ENCODE data around the gene RUNX1.

The RUNX1 gene

DNA sequence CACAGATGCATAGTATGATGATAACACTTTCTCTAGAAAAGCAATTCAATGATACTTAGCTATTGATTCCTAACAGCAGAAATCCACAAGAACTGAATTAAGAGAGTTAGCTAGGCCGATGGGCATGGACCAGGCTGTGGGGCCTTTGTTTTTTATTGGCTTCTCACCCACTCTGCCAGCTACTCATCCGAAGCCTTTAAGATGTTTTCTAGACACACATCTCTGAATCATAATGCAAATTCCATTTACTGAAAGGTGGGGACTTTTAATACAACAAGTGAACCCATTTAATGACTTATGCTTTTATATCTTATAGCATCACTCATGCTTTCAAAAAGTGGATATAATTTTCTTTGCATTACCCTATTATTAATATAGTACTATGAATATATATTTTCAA, 170.2 kb downstream of the RUNX1 start:
- Histone ChIP-seq H3K36me3 (replicated peaks; ENCODE audit: low read depth, low read length) (peaks cover 71% of the 10 kb centered on the region), H3K27me3 (ENCODE audit: low read depth, low read length) (no peaks in the 10 kb centered on the region), H3K27ac (ENCODE audit: low read length) (no peak overlapping the region), H2AFZ (ENCODE audit: low read depth, low read length) (no peak overlapping the region), H3K4me1 (ENCODE audit: low read length) (peaks cover 41% of the 10 kb centered on the region), H3K4me2 (ENCODE audit: low read length) (no peak overlapping the region), H3K4me3 (ENCODE audit: low read length) (no peak overlapping the region), H3K9me3 (ENCODE audit: insufficient read depth, low read length) (no peaks in the 10 kb centered on the region), H3K9ac (ENCODE audit: low read length) (no peak overlapping the region), H4K20me1 (ENCODE audit: insufficient read depth, low read length) (peaks cover 95% of the 10 kb centered on the region), H3K79me2 (ENCODE audit: low read length) (peaks cover 100% of the 10 kb centered on the region)
- TF ChIP-seq, protein P1, sequence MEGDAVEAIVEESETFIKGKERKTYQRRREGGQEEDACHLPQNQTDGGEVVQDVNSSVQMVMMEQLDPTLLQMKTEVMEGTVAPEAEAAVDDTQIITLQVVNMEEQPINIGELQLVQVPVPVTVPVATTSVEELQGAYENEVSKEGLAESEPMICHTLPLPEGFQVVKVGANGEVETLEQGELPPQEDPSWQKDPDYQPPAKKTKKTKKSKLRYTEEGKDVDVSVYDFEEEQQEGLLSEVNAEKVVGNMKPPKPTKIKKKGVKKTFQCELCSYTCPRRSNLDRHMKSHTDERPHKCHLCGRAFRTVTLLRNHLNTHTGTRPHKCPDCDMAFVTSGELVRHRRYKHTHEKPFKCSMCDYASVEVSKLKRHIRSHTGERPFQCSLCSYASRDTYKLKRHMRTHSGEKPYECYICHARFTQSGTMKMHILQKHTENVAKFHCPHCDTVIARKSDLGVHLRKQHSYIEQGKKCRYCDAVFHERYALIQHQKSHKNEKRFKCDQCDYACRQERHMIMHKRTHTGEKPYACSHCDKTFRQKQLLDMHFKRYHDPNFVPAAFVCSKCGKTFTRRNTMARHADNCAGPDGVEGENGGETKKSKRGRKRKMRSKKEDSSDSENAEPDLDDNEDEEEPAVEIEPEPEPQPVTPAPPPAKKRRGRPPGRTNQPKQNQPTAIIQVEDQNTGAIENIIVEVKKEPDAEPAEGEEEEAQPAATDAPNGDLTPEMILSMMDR (IDR thresholded peaks at IDR 0.05; ENCODE audit: low read depth, low read length) = no peak
- no peak for TF ChIP-seq EZH2phosphoT487 (IDR thresholded peaks at IDR 0.05; ENCODE audit: low read depth)

DNA sequence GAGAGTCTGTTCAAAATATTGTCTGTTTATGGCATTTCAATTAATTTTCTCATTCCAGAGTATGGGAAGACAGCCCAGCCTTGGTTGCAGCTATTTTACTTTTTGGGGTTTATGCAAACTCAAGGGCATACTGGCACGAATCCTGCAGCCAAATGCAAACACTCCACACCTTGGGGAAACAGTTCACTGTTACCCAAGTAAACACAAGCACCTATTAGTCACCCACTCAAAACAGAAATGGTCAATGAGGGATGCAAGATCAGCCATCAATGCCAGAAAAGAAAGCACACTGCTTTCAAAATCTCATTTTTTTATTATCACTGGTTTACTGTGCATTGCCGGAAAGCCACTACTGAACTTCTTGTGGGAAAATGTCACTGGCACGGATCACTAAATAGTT, 170.6 kb downstream of the RUNX1 start:
- TF ChIP-seq, protein P1 (IDR thresholded peaks at IDR 0.05; ENCODE audit: low read depth, low read length) = no peak
- TF ChIP-seq EZH2phosphoT487 (IDR thresholded peaks at IDR 0.05; ENCODE audit: low read depth) = no peak
- Histone ChIP-seq H2AFZ (ENCODE audit: low read depth, low read length) (no peak overlapping the region), H4K20me1 (ENCODE audit: insufficient read depth, low read length) (peaks cover 95% of the 10 kb centered on the region), H3K4me3 (ENCODE audit: low read length) (no peak overlapping the region), H3K9ac (ENCODE audit: low read length) (no peak overlapping the region), H3K4me1 (ENCODE audit: low read length) (peaks cover 41% of the 10 kb centered on the region), H3K27ac (ENCODE audit: low read length) (no peak overlapping the region), H3K4me2 (ENCODE audit: low read length) (no peak overlapping the region), H3K9me3 (ENCODE audit: insufficient read depth, low read length) (no peaks in the 10 kb centered on the region), H3K27me3 (ENCODE audit: low read depth, low read length) (no peaks in the 10 kb centered on the region), H3K79me2 (ENCODE audit: low read length) (peaks cover 100% of the 10 kb centered on the region), H3K36me3 (replicated peaks; ENCODE audit: low read depth, low read length) (peaks cover 72% of the 10 kb centered on the region)

DNA sequence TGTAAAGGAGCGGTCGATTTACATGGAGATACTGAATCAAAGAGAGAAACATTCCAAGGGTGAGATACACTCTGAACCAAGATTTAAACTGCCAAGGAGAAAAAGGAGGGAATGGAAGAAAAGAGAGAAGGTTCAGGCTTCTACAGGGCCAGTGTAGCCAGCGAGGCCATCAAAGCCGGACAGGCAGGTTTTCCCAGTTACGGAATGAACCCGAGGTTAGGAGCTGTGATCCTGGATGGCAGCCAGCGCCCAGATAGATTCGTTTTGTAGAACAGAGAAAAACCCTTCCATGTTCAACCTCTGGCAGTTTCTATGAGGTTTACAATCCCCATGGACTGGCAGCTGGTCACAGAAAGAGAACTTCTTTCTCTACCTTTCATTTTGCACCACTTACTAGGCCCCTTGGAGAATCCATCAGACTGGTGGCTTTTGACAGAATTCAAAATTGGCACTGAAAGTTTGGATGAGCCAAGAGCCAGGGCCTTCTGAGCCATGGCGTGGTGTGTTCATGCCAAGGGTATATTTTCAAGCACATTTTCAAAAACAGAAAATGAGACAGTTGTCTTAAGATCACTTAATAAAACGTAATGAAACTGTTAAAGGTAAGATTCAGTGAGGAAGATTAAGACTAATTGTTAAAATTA, 171.5 kb downstream of the RUNX1 start:
- Histone ChIP-seq H3K27ac (ENCODE audit: low read length) (no peak overlapping the region), H3K9me3 (ENCODE audit: insufficient read depth, low read length) (no peaks in the 10 kb centered on the region), H3K4me2 (ENCODE audit: low read length) (no peak overlapping the region), H3K4me1 (ENCODE audit: low read length) (peaks cover 37% of the 10 kb centered on the region), H3K36me3 (replicated peaks; ENCODE audit: low read depth, low read length) (peaks cover 81% of the 10 kb centered on the region), H3K27me3 (ENCODE audit: low read depth, low read length) (no peaks in the 10 kb centered on the region), H3K4me3 (ENCODE audit: low read length) (no peak overlapping the region), H3K9ac (ENCODE audit: low read length) (no peak overlapping the region), H3K79me2 (ENCODE audit: low read length) (peaks cover 100% of the 10 kb centered on the region), H4K20me1 (ENCODE audit: insufficient read depth, low read length) (peaks cover 97% of the 10 kb centered on the region), H2AFZ (ENCODE audit: low read depth, low read length) (no peak overlapping the region)
- TF ChIP-seq, protein P1 (IDR thresholded peaks at IDR 0.05; ENCODE audit: low read depth, low read length) = no peak
- no peak for TF ChIP-seq EZH2phosphoT487 (IDR thresholded peaks at IDR 0.05; ENCODE audit: low read depth)

DNA sequence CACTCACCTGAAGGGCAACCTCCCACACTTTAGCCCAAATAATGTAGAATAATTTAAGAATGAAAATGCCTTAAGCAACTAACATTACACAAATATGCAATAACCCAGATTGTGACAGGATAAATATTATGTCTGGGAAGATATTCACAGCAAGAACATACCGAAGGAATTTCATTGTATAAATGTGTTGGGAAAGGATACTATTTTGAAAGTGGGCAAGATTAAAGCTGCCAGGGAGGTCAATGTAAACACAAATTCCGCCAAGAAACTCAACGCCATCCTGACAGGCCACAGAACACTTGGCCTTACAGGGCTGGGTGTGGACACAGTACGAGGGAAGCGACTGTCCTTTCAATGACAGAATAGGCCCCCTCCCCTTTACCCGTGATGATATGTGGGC, 173.3 kb downstream of the RUNX1 start:
- Histone ChIP-seq H3K4me3 (ENCODE audit: low read length) (no peak overlapping the region), H3K9me3 (ENCODE audit: insufficient read depth, low read length) (no peaks in the 10 kb centered on the region), H4K20me1 (ENCODE audit: insufficient read depth, low read length) (peaks cover 97% of the 10 kb centered on the region), H3K4me1 (ENCODE audit: low read length) (peaks cover 20% of the 10 kb centered on the region), H3K36me3 (replicated peaks; ENCODE audit: low read depth, low read length) (peaks cover 77% of the 10 kb centered on the region), H3K27me3 (ENCODE audit: low read depth, low read length) (no peaks in the 10 kb centered on the region), H3K79me2 (ENCODE audit: low read length) (peaks cover 100% of the 10 kb centered on the region), H3K27ac (ENCODE audit: low read length) (no peak overlapping the region), H2AFZ (ENCODE audit: low read depth, low read length) (no peak overlapping the region), H3K4me2 (ENCODE audit: low read length) (no peak overlapping the region), H3K9ac (ENCODE audit: low read length) (no peak overlapping the region)
- TF ChIP-seq, protein P1 (IDR thresholded peaks at IDR 0.05; ENCODE audit: low read depth, low read length) = no peak
- no peak for TF ChIP-seq EZH2phosphoT487 (IDR thresholded peaks at IDR 0.05; ENCODE audit: low read depth)
